Adrenal gland (tissue), 5 donors: ENCODE results near the gene RAB20.

Source experiments
- CTCF ChIP-seq, 6 experiments: fragments of 450-650 bp in 4 of 6; fragments of 200-600 bp in 2 of 6; sonication (generic) in 1 of 6; IDR thresholded peaks; 1 replicate in 5 of 6; 2 replicates in 1 of 6; pipeline versions ENCODE4 v1.5.1 to v1.8.0; 2016 to 2021; ENCODE audit warnings: antibody characterized with exemption in 6 of 6, mild to moderate bottlenecking in 2 of 6, moderate library complexity in 1 of 6
- POLR2A ChIP-seq, 2 donors: fragments of 450-650 bp; IDR thresholded peaks; one replicate each; pipeline ENCODE4 v1.6.1; 2017; ENCODE audit warnings: antibody characterized with exemption in 2 of 2, mild to moderate bottlenecking in 2 of 2, moderate library complexity in 1 of 2
- donor health status: DM: no; HTN: no; CAD: no.

GRCh38 chr13:110593430-110594130, 32.1 kb upstream of the RAB20 start:
- peak; percentile 51 to 86 (median 75) for TF ChIP-seq CTCF (IDR thresholded peaks at IDR 0.05)
- TF ChIP-seq POLR2A (IDR thresholded peaks at IDR 0.05), result no peak
